Progenitor cell of endocrine pancreas (in vitro differentiated cells): Measurements from ENCODE around the gene ZP2. TPM values are rescaled to one million over a fixed set of nuclear protein-coding genes. Genes with fewer than 3 reads are reported as not detected.
"Not testable (repeated sequence)": the region's sequence is repeated elsewhere in the genome, so short reads cannot be mapped to it uniquely, and the experiment has no call there.

Experiments used
- DNase-seq: peaks from one replicate; pipeline ENCODE4 v3.0.0; 2021; ENCODE audit warnings: low spot score; ENCODE audit not compliant: unreplicated experiment
- H3K27ac Mint-ChIP-seq: 2 replicates; pipeline ENCODE4 v1.8.0; 2021; ENCODE audit warnings: mild to moderate bottlenecking, moderate library complexity, mixed read lengths
- H3K27me3 Mint-ChIP-seq: 2 replicates; pipeline ENCODE4 v1.8.0; 2021; ENCODE audit warnings: mixed read lengths
- H3K36me3 Mint-ChIP-seq: 2 replicates; pipeline ENCODE4 v1.8.0; 2022; ENCODE audit warnings: mixed read lengths; ENCODE audit not compliant: insufficient read depth
- H3K4me1 Mint-ChIP-seq: 2 replicates; pipeline ENCODE4 v1.8.0; 2021; ENCODE audit warnings: low read depth, mixed read lengths
- H3K4me3 Mint-ChIP-seq: 2 replicates; pipeline ENCODE4 v1.8.0; 2021; ENCODE audit warnings: low read depth, mild to moderate bottlenecking, moderate library complexity, mixed read lengths
- H3K9me3 Mint-ChIP-seq: 2 replicates; pipeline ENCODE4 v1.8.0; 2021; ENCODE audit warnings: low read depth, mixed read lengths
- total RNA-seq: library from RNA; stranded (reverse); gene quantifications from 2 replicates; pipeline ENCODE4 v1.2.1, GENCODE V29; 2021
- TF ChIP-seq, protein P1 (sequence below): fragments of 200-600 bp; sonication (generic); IDR thresholded peaks from one replicate; pipeline ENCODE4 v1.5.0; 2021; ENCODE audit warnings: antibody characterized with exemption, mild to moderate bottlenecking; ENCODE audit not compliant: unreplicated experiment

The ZP2 gene
- total RNA-seq, 1 donor from 2014 or later, result not detected

- Mint-ChIP-seq H3K4me3 (no peak overlapping the region), H3K36me3 (peaks cover 22% of the 10 kb centered on the region), H3K27me3 (no peaks in the 10 kb centered on the region), H3K4me1 (peaks cover 7% of the 10 kb centered on the region), H3K9me3 (no peaks in the 10 kb centered on the region), H3K27ac (no peak overlapping the region)
- TF ChIP-seq, protein P1, sequence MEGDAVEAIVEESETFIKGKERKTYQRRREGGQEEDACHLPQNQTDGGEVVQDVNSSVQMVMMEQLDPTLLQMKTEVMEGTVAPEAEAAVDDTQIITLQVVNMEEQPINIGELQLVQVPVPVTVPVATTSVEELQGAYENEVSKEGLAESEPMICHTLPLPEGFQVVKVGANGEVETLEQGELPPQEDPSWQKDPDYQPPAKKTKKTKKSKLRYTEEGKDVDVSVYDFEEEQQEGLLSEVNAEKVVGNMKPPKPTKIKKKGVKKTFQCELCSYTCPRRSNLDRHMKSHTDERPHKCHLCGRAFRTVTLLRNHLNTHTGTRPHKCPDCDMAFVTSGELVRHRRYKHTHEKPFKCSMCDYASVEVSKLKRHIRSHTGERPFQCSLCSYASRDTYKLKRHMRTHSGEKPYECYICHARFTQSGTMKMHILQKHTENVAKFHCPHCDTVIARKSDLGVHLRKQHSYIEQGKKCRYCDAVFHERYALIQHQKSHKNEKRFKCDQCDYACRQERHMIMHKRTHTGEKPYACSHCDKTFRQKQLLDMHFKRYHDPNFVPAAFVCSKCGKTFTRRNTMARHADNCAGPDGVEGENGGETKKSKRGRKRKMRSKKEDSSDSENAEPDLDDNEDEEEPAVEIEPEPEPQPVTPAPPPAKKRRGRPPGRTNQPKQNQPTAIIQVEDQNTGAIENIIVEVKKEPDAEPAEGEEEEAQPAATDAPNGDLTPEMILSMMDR, result no peak
- DNase-seq, result no peak
Observed at GRCh38 chr16:21175397-21175796, 36.0 kb downstream of the ZP2 start.

DNA sequence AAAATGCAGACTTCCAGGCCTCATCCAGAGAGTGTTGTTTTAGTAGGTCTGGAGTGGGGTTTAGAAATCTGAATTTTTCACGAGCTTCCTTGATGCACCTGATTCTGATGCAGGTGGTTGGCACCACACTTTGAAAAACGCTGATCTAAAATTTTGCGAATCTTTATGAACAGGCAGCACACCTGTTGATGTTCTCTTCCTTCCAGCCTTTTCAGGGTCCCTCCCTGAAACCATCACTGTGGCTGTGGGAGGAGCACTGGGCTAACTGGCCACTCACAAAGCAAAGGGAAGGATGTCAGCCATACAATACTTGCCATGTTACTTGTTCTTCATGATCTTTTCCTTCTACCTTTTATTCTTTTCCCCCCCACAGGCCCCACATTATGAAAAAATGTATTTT lies 38.7 kb downstream of the ZP2 start:
- Mint-ChIP-seq H3K36me3 (peaks cover 12% of the 10 kb centered on the region), H3K9me3 (no peaks in the 10 kb centered on the region), H3K27ac (no peak overlapping the region), H3K4me1 (peaks cover 7% of the 10 kb centered on the region), H3K27me3 (no peaks in the 10 kb centered on the region), H3K4me3 (no peak overlapping the region)
- no peak for DNase-seq
- TF ChIP-seq, protein P1, result no peak

DNA sequence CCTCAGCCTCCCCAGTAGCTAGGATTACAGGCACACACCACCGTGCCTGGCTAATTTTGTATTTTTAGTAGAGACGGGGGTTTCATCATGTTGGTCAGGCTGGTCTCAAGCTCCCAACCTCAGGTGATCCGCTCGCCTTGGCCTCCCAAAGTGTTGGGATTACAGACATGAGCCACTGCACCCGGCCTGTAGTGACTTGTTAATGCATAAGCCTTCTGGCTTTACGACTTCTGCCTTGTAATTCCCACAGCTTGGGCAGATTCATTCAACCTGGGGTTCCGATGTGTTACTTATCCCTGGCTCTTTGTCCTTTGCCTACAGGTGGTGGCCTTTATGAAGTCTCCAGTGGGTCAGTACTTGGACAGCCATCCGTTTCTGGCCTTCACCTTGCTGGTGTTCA lies 41.3 kb downstream of the ZP2 start:
- H3K4me1 Mint-ChIP-seq, H3K27me3 Mint-ChIP-seq, H3K9me3 Mint-ChIP-seq, DNase-seq, H3K4me3 Mint-ChIP-seq, H3K27ac Mint-ChIP-seq: not testable (repeated sequence)
- H3K36me3 Mint-ChIP-seq, result peaks cover 14% of the 10 kb centered on the region

DNA sequence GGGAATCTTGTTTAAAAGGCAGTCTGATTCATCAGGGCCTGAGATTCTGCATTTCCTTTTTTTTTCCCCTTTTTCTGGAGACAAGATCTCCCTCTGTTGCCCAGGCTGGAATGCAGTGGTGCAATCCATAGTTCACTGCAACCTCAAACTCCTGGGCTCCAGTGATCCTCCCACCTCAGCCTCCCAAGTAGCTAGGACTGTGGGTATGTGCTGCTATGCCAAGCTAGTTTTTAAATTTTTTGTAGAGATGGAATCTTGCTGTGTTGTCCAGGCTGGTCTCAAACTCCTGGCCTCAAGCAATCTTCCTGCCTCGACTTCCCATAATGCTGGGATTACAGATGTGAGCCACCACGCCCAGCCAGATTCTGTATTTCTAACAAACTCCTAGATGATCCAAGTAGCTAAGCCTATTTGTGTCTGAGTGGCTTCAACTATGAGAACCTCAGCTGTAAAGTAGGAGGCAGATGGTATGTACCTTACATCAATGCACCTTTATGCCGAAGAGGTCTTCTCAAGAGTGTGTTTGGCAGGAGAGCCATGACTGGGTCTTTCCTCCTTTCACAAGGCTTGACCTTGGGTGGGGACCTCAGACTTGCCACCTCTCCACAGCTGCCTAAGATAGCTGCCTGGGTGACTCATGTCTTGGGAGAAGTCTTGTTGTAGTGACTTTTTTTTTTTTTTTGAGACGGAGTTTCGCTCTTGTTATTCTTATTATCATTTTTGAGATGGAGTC lies 42.0 kb downstream of the ZP2 start:
- no peaks in the 10 kb centered on the region for H3K9me3 Mint-ChIP-seq
- H3K27ac Mint-ChIP-seq, result no peak overlapping the region
- DNase-seq, result no peak
- no peak overlapping the region for H3K4me3 Mint-ChIP-seq
- H3K36me3 Mint-ChIP-seq, result peaks cover 18% of the 10 kb centered on the region
- TF ChIP-seq, protein P1, result no peak
- peaks cover 2% of the 10 kb centered on the region for H3K4me1 Mint-ChIP-seq
- no peaks in the 10 kb centered on the region for H3K27me3 Mint-ChIP-seq

DNA sequence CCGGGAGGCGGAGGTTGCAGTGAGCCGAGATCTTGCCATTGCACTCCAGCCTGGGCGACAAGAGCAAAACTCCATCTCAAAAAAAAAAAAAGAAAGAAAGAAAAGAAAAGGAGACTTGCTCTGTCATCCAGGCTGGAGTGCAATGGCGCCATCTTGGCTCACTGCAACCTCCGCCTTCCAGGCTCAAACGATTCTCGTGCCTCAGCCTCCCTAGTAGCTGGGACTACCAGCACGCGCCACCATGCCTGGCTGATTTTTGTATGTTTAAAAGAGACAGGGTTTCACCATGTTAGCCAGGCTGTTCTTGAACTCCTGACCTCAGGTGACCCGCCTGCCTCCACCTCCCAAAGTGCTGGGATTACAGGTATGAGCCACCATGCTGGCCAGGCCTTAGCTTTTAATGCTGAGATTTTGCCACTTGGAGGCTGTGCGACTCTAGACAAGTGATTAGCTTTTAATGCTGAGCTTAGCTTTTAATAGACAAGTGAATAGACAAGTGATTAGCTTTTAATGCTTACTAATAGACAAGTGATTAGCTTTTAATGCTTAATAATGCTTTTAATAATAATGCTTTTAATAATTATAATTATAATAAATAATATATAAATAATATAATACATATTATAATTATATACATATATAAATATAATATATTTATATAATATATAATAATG lies 43.3 kb downstream of the ZP2 start:
- TF ChIP-seq, protein P1, result no peak
- Mint-ChIP-seq H3K36me3 (peaks cover 20% of the 10 kb centered on the region), H3K27me3 (no peaks in the 10 kb centered on the region)

DNA sequence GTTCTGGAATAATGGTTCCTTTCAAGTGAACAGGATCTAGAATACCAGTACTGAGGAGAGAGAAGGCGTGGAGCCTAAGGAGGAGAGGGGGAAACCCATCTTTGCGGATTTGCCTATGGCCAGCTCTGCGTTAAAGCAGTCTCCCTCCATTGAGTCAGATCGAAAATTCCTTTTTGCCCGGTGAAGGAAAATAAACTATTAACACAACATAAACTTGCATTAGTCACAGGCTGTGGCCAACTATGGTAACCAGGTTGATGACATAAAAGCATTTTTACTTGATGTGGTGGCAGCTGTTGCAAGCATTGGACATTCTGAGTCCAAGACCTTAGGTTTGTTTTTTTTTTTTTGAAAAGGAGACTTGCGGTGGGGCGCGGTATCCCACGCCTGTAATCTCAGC lies 44.0 kb downstream of the ZP2 start:
- H3K27ac Mint-ChIP-seq, result no peak overlapping the region
- no peak overlapping the region for H3K4me3 Mint-ChIP-seq
- no peaks in the 10 kb centered on the region for H3K27me3 Mint-ChIP-seq
- TF ChIP-seq, protein P1, result no peak
- H3K36me3 Mint-ChIP-seq, result peaks cover 19% of the 10 kb centered on the region
- H3K9me3 Mint-ChIP-seq, result no peaks in the 10 kb centered on the region
- no peak for DNase-seq
- H3K4me1 Mint-ChIP-seq, result no peaks in the 10 kb centered on the region

More for the DNA sequence above, 43.3 kb downstream of the ZP2 start:
- no peaks in the 10 kb centered on the region for H3K9me3 Mint-ChIP-seq
- no peak overlapping the region for H3K4me3 Mint-ChIP-seq
- H3K4me1 Mint-ChIP-seq, result no peaks in the 10 kb centered on the region
- H3K27ac Mint-ChIP-seq, result no peak overlapping the region
- no peak for DNase-seq
